ENCODE measurements around the gene EP400.

EP400 gene

DNA sequence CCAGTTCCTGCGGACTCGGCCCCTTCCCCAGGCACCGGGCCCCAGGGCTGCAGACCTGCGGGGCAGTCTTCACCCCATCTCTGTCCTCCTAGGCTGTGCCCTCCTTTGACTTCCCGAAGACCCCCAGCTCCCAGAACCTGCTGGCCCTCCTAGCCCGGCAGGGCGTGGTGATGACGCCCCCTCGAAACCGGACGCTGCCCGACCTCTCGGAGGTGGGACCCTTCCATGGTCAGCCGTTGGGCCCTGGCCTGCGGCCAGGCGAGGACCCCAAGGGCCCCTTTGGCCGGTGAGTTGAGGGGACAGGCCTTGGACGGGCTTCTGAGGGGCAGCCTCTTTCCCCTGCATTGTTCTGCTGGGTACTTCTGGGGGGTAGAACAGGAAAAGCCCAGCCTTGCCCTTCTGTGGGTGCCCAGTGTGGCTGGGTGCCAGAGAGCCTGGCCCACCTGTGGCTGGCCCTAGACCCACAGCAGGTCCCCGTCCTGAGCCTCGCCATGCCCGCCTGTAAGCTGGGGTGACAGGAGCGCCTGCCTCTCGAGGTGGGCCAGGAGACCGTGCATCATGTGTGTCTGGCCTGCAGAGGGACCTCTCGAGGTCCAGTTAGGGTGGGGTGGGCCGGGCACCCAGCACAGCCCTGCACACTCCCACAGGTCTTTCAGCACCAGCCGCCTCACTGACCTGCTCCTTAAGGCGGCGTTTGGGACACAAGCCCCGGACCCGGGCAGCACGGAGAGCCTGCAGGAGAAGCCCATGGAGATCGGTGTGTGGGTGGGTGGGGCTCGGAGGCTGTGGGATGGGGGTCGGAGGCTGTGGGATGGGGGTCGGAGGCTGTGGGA is 33.2 kb upstream of the EP400 start:
- Histone ChIP-seq H3K79me2 (ENCODE audit: insufficient read depth, low read length) (no peaks in the 10 kb centered on the region), H3K27ac (ENCODE audit: low read depth, low read length) (no peak overlapping the region), H3K27me3 (ENCODE audit: low read length) (no peaks in the 10 kb centered on the region), H3F3A (ENCODE audit: insufficient read depth) (no peaks in the 10 kb centered on the region), H2AFZ (ENCODE audit: low read depth, low read length, severe bottlenecking) (no peak overlapping the region), H3K9me2 (replicated peaks; ENCODE audit: insufficient read depth, low read length) (no peaks in the 10 kb centered on the region), H3K9me3 (ENCODE audit: insufficient read depth, low read length) (no peaks in the 10 kb centered on the region), H3K4me2 (ENCODE audit: low read depth, low read length, poor library complexity, severe bottlenecking) (no peak overlapping the region), H3K4me3 (ENCODE audit: insufficient read depth, low read length, poor library complexity, severe bottlenecking) (no peak overlapping the region), H3K36me3 (ENCODE audit: low read length) (no peaks in the 10 kb centered on the region), H3K9ac (ENCODE audit: low read length) (no peak overlapping the region), H4K20me1 (ENCODE audit: low read depth, low read length) (no peaks in the 10 kb centered on the region)
- no peak for TF ChIP-seq EZH2phosphoT487 (conservative IDR thresholded peaks at IDR 0.05; ENCODE audit: low read length)
- TF ChIP-seq, protein P1, sequence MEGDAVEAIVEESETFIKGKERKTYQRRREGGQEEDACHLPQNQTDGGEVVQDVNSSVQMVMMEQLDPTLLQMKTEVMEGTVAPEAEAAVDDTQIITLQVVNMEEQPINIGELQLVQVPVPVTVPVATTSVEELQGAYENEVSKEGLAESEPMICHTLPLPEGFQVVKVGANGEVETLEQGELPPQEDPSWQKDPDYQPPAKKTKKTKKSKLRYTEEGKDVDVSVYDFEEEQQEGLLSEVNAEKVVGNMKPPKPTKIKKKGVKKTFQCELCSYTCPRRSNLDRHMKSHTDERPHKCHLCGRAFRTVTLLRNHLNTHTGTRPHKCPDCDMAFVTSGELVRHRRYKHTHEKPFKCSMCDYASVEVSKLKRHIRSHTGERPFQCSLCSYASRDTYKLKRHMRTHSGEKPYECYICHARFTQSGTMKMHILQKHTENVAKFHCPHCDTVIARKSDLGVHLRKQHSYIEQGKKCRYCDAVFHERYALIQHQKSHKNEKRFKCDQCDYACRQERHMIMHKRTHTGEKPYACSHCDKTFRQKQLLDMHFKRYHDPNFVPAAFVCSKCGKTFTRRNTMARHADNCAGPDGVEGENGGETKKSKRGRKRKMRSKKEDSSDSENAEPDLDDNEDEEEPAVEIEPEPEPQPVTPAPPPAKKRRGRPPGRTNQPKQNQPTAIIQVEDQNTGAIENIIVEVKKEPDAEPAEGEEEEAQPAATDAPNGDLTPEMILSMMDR (IDR thresholded peaks at IDR 0.05; ENCODE audit: insufficient read depth, low read length, poor library complexity, severe bottlenecking), result no peak

DNA sequence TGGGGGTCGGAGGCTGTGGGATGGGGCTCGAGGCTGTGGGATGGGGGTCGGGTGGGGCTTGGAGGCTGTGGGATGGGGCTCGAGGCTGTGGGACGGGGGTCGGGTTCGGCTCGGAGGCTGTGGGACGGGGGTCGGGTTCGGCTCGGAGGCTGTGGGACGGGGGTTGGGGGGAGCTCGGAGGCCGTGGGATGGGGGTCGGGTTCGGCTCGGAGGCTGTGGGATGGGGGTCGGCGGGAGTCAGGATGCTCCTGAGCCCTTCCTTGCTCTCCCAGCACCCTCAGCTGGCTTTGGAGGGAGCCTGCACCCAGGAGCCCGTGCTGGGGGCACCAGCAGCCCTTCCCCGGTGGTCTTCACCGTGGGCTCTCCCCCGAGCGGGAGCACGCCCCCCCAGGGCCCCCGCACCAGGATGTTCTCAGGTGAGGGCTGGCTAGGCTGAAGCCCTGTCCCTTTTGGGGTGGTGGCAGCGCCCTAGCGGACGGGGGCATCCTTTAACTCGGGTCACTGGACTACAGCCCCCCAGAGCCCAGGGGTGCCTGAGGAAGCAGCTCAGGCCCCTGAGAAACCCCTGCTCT is 32.5 kb upstream of the EP400 start:
- Histone ChIP-seq H3K9me3 (ENCODE audit: insufficient read depth, low read length) (no peaks in the 10 kb centered on the region), H3F3A (ENCODE audit: insufficient read depth) (no peaks in the 10 kb centered on the region), H4K20me1 (ENCODE audit: low read depth, low read length) (no peaks in the 10 kb centered on the region), H3K9ac (ENCODE audit: low read length) (no peak overlapping the region), H3K4me3 (ENCODE audit: insufficient read depth, low read length, poor library complexity, severe bottlenecking) (no peak overlapping the region), H3K27ac (ENCODE audit: low read depth, low read length) (no peak overlapping the region), H3K9me2 (replicated peaks; ENCODE audit: insufficient read depth, low read length) (no peaks in the 10 kb centered on the region), H2AFZ (ENCODE audit: low read depth, low read length, severe bottlenecking) (no peak overlapping the region), H3K36me3 (ENCODE audit: low read length) (no peaks in the 10 kb centered on the region), H3K27me3 (ENCODE audit: low read length) (no peaks in the 10 kb centered on the region), H3K79me2 (ENCODE audit: insufficient read depth, low read length) (no peaks in the 10 kb centered on the region), H3K4me2 (ENCODE audit: low read depth, low read length, poor library complexity, severe bottlenecking) (no peak overlapping the region)
- TF ChIP-seq, protein P1 (IDR thresholded peaks at IDR 0.05; ENCODE audit: insufficient read depth, low read length, poor library complexity, severe bottlenecking), result no peak
- TF ChIP-seq EZH2phosphoT487 (conservative IDR thresholded peaks at IDR 0.05; ENCODE audit: low read length), result no peak

DNA sequence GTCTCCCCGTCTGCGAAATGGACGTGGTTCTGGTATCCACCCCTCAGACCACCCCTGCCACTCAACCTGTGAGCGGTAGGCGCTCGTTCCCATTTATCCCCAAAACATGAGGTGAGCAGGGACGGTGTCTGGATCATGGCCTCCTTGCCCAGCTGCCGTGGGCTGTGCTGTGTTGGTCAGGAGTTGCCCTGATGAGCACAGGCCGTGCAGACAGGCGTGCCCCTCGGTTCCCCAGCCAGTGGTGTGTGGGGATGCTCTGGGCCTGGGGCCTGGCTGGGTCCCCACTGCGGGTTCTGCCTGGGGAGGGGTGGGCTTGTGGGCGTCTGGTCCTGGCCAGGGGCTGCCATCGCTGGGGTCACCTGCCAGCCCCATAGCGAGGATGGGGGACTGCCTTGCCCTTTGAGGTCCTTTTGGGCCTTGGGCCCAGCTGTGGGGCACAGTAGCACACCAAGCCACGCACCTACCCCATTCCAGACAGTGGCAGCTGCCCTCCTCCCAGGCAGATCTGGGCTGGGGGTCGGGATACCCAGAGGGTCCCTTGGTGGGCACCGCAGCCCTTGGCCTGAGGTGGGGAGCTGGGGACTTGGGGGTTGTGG is 31.9 kb upstream of the EP400 start:
- Histone ChIP-seq H3K27ac (ENCODE audit: low read depth, low read length) (no peak overlapping the region), H3K9me2 (replicated peaks; ENCODE audit: insufficient read depth, low read length) (no peaks in the 10 kb centered on the region), H3K36me3 (ENCODE audit: low read length) (no peaks in the 10 kb centered on the region), H2AFZ (ENCODE audit: low read depth, low read length, severe bottlenecking) (no peak overlapping the region), H3K4me2 (ENCODE audit: low read depth, low read length, poor library complexity, severe bottlenecking) (no peak overlapping the region), H3K9ac (ENCODE audit: low read length) (no peak overlapping the region), H3K27me3 (ENCODE audit: low read length) (no peaks in the 10 kb centered on the region), H3F3A (ENCODE audit: insufficient read depth) (no peaks in the 10 kb centered on the region), H3K79me2 (ENCODE audit: insufficient read depth, low read length) (no peaks in the 10 kb centered on the region), H3K4me3 (ENCODE audit: insufficient read depth, low read length, poor library complexity, severe bottlenecking) (no peak overlapping the region), H3K9me3 (ENCODE audit: insufficient read depth, low read length) (no peaks in the 10 kb centered on the region), H4K20me1 (ENCODE audit: low read depth, low read length) (0 out of 2 replicates have a peak, but pooled peaks cover 4% of the 10 kb centered on the region)
- TF ChIP-seq EZH2phosphoT487 (conservative IDR thresholded peaks at IDR 0.05; ENCODE audit: low read length), result no peak
- TF ChIP-seq, protein P1 (IDR thresholded peaks at IDR 0.05; ENCODE audit: insufficient read depth, low read length, poor library complexity, severe bottlenecking), result no peak
